Activated T-cell treated with anti-CD3 and anti-CD28 coated beads, Interleukin-2, amount 50 U/mL, for 1 hour (primary cell): ENCODE data around the gene ITIH3.

ENCODE experiments used
- DNase-seq: peaks from one replicate; pipeline ENCODE4 v3.0.0-alpha.2; 2020

Gene ITIH3

DNA sequence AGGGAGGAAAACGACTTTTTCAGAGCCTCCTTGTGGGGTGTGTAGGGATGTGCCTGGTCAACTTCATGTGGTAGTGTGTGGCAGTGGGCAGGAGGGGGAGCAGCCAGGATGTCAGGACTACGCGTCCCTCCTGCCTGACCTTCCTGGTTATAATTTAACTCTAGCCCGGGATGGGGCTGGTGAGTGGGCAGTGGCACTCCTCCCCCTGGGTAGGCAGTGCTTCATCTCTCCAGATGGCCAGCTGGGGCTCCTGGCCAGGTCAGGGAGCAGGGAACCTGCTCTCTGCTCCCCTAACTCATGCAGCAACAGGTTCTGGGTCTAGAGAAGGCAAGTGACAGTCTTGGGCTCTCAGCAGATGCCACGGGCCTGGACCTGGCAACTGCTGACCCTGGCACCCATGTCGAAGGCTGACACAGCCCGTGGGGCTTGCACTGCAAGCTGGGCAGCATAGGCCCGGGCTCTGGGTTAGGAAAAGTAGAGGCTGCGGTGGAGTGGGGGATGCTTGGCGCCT lies 33.3 kb downstream of the ITIH3 start:
- no peak for DNase-seq

DNA sequence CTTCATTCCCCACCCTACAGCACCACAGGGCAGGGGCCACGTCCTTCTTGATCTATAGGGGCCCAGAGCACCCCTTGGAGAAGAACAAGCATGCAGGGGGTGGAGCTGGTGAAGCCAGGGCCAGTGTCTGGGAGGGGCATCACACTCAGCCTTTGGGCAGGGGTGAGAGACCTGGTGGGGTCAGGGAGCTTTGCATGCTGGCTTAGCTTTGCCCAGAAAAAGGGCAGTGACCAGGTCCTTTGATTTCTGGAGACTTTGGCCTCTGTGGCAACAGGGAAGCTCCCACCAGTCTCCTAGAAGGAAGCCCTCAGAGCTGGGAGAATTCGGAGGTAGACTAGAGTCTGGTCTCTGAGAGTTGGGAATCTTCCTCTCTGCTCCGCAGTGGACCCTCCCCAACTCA lies 34.9 kb downstream of the ITIH3 start:
- DNase-seq = no peak

DNA sequence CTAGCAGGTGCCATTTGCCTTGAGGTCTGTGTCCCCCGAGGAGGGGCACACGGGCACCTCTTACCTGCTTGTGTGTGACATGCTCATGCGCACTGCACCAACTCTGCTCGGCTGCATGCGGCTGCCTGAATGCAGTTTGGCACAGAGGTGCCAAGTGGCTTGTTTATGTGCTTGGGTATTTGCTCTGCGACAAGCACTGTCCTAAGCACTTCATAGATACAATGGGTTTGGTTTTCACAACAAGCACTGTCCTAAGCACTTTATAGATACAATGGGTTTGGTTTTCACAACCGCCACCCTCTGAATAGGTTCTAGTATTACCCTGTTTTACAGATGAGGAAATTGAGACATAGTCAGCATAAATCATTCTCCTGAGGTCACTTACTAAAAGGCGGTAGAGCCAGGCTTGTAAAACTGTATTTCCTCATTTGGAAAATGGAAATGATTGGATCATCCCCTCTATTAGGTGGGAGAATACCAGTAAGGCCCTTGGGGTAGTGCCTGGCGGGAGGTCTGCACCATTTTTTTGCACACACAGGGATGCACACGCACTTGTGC lies 35.4 kb downstream of the ITIH3 start:
- no peak for DNase-seq

DNA sequence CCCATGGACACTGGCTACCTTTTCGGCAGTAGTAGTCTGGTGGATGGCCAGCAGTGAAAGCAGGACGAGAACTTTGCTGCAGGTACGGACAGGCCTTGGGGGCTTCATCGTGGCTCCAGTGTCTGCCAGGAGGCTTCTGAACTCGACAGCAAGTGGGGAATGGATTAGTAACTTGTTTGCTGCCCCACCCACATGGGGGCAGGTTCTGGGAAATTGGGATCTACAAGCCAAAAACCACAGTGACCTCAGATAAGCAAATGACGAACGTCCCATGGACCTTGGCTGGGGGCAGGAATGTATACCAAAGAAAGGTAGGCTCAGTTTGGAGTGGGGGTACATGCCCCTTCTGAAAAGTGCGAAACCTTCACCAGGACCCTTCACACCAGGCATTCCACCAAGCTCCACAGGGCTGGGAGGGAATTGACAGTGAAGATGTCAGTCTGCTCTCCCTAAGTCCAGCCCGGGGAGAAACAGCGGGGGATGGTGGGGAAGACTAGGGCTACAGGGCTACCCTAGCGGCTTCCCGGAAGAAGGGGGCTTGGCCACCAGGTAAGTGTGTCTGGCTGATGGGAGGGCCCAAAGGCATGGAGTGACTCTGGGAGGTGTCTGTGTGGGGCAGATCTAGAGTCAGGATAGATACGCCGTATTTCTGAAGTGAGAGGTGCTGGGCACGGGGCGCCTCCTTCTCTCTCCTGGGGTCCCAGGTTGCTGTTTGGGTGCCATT lies 36.1 kb downstream of the ITIH3 start, which contains the start of gene ITIH4:
ITIH4 (minus strand) TSS at position 138 of the 724 bp plus-strand sequence; CDS start at position 108, 30 bp downstream.
- no peak for DNase-seq

DNA sequence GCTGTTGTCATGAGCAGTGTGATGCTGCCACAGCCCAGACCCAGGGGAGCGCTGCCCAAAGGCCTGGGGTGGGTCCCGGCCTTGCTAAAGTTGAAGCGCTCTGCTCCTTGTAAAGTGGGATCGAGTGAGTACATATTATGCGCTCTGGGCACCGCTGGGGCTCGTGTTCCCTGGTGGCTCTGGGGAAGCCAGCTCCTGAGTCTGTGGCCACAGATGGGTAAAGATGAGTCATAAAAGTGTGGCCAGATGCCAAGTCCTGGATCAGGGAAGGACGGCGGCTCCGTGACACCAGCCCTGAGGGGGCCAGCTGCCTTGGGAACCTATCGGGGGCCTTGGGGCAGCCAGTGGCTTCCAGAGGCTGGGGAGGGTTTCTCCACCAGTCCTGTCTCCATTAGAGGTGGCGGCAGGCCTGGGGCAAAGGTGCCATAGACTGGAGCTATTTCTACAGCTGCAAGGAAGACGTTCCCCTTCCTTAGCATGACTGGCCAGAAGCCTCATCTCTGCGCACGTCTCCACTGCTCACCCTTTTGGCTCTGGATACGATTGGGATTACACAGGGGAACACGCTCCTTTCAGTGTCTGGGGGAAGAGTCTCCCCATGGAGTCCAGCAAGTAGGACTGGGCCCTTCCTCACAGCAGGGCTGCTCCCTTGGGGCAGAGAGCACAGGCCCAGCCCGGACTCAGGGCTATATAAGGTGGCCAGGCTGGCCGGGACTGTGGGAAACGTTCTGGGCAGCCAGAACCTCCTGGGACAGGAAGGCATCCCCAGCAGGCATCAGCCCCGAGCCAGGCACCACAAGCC lies 37.1 kb downstream of the ITIH3 start:
- no peak for DNase-seq

DNA sequence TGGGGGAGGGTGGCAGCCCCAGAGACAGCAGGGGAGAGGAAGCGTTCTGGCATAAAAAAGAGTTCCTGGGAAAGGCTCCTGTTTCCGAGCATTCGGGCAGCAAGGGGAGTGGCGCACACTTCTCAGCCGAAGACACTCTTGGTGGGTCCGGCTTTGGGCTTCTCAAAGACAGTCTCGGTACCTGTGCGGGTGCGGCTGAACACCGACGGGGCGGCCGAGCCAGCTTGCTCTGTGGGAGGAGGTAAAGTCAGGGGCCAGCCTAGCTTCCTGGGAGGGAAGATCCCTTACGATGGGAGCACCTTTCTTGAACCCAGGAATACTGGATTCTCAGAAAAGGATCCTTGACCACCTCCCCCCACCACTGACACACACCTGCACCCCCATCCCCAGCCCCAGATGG lies 38.6 kb downstream of the ITIH3 start:
- no peak for DNase-seq

DNA sequence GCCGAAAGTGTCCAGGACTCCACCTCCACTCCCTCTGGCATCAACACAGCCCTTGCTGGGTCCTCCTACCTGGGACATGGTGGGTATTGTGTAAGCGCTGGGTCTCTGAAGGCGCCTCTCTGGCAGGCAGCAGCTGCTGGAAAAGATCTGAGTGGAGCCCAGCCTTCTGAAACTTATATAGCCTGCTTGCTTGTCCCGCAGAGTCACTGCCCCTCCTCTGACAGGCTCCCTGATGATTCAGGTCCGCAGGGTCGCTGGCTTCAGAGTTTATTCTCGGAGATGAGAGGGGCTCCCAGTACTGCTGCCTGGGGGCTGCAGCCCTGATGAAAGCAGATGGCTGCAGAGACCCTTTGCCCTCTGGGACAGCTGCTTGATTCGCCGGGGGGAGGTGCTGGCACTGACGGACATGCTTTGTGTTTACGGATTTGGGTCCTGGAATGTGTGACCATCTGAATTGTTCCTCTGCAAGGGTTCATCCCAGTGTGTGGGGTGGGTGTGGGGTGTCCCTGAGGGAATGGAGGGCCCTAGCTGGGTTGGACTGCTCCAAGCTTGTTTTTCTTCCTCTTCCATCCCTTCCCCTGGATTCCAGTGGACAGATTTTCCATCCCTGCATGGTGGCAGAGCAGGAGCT lies 40.4 kb downstream of the ITIH3 start, which contains the start of gene MUSTN1:
MUSTN1 (minus strand) TSS at position 149 of the 631 bp plus-strand sequence; CDS start at position 78, 71 bp downstream.
- DNase-seq = no peak

DNA sequence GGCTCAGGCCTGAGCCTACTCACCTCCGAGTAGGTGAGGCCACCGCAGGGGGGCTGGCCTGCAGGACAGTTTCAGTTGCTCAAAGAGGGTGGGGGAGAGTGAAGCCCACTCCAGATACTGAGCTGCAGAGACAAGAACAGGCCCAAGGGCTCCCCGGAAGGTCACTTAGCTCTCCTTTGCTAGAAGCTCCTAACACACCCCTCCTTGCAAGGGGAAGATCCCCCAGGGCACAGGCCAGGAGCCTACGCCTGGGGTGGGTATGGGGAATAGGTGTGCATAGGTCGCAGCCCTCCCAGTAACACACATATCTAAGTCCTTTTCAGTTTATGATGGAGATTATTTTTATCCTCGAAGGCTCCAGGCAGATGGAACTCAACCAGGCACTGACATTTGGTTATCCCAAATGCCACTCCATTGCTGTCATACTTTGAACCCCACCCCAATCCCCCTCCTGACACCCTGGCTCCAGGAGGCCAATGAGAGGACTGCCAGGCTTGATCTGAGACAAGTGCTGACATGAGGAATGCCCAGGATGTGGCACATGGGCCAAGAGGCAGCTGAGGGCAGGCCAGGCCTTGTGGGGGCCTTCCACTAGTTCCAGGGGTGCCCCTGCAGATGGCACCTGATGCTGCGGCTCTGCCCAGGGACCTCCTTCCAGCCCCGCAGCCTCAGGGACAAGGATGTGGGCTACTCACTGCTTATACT lies 41.3 kb downstream of the ITIH3 start:
- no peak for DNase-seq

DNA sequence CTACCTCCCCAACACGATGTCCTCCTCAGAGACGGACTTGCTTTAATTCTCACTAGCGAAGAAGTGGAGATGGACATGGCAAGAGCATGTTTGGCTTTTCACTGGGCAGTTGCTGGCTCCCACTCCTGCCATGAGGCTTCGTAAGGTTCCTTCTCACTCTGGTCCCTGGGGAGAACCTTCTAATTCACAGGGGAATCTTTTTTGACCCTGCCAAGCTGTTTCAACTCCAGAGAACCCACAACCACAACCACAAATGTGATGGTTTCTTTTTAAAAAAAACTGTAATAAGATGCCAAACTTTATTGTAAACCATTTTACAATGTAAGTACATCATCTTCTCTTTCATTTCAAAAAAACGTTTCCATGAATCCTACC lies 41.9 kb downstream of the ITIH3 start:
- no peak for DNase-seq

DNA sequence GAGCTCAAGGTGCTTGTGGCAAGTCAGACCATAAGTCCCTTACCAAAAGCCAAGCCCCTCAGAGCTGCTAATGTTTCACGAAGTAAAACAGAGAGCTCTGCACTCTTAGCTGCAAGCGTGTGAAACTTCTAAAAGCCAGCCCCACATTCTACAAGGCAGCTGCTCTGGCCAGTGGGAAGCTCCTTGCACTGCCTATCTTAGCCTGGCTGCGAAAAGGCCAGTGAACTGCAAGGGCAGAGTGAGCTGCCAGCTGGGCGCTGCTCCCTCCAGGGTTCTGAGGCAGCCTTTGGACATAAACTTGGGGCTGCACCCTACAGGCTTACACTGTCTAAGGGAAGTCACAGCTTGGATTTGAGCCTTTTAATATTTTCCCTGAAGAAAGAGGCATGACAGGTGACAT lies 42.4 kb downstream of the ITIH3 start:
- DNase-seq = no peak

DNA sequence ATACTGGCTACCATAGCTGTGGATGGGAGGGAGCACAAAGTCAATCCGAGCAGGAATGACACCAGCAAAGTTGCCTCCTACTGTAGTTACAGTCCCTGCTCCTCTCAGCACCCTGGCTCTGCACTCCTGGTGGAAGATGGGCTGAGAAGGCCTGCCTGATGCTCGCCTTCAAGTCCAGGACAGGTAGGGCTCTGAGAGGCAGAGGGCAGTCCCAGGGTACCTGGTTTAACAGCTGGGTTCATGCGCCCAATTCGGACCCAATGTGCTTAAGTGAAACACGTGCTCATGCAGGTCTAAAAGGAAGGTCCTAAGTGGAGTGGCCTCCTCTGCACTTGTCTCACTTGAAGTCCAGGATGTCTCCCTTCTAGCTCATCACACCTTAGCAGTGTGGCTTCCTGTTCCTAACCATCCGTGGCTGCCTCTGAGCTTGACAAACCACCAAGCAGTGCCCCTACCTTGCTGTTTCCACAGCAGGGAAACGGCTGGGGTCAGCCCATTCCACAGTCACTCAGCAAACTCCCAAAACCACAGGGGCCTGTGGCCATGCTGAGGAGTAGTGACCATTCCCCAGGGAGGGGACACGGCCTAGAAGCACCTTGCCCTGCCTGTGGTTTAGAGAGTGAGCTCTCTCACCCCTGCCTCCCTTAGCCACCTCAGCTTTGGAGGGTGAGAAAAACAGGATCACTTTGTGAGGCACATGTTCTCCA lies 44.1 kb downstream of the ITIH3 start:
- DNase-seq = no peak

DNA sequence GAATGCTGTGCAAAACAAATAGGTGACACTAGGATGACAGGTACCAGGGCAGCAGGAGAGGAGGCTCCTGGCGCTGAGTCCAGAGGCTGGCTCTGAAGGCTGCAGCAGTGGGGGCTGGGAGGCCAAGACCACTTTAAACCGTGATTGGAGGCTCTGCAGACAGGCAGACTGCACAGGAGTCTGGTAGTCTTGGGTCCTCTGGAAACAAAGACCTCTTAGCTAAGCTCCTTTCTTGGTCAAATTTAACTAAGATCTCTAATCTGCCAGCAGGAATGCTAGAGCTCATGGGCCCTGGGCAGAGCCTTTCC lies 44.6 kb downstream of the ITIH3 start:
- DNase-seq = no peak

DNA sequence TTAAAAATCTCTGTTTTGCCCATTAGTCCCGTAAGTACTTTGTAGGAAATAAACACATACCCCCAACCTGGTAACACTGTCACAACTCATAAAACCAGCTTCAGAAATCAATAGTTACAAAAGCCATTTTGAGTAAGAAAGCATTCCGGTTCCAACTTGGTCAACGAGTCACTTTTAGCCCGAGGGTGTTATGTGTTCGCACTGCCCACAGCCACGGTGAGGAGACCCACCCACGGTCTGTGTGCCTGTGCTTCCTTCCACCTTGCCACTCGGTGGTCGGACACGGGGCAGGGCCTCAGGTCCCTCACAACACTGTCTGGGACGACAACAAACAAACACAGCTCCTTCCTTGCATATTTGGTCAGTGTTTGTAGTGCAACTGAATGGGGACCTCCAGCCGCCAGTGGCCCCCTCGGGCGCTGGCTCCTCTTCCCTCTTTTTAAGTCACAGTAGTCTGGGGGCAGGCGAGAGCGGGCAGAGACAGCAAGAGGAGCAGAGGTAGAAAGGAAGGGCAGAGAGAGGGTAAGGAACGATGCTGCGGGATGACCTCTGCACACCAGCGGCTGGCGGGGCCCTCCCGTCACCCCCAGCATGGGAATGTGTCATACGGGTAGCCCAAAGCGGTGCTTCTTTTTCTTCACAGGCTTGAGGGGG lies 45.4 kb downstream of the ITIH3 start:
- DNase-seq = no peak

DNA sequence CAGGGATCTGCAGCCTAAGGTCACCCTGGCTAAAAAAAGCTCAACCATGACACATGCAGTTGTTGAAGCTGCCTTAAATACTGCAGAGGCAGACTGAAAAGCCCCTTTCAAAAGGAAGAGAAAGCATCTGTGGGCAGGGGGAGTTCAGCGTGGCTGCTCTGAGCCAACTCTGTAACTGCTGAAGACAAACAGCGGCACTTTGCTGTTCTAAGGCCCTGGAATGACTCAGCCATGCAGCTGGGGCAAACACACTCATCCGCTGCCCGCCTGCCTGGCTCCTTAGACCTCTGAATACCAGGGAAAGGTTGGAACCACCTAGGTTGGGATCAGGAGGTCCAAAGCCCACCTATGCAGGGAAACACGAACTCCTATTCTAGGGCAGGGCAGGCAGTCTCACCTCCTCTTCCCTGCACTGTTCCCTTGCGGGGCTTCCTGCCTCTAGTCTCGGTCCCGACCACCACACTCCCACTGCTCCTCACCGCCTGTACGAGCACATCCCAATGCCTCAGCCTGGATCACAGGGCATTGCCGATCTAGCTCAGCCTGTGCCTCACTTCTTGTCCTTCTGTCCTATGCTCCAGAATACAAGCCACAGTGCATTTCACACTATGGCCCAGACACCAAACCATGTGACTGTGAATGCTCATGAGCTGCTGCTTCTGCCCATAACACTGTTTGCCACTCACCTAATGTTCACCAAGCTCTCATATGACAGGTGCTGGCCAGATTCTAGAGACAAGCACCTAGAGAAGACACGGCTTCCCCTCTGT lies 46.8 kb downstream of the ITIH3 start:
- DNase-seq = no peak

DNA sequence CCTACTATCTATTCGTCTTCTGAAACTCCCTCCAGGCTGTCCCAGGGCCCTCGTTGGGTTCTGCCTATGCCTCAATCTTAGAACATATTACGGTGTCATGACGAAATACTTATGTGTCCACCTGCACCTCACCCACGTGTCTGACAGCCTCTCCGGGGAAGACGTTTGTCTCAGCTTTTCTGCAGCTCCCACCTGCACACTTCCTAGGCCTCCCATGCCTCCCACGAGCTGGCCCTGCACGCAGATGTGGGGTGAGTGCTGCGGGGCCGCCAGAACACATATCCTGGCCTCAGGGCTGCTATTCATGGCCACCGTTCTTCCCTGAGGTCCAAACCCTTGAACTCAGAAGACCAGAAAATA lies 47.4 kb downstream of the ITIH3 start:
- no peak for DNase-seq

DNA sequence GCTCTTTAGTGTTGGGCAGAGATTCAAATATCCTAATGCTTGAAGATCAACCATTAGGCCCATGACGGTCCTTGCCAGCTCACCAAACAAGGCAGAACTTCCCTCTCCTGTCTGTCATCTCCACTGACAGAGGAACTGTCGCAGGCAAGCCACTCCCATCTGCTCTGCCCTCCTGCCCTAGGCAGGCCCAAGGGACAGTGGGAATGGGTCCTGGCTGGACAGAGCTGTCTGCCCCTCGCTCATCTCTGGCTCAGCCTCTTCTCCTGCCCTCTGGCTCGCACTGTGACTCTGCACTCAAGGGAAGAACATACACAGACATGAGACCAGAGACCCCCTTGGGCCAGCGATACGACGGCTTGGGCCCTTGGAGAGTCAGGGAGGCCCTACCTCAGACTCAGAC lies 47.8 kb downstream of the ITIH3 start:
- DNase-seq = no peak

DNA sequence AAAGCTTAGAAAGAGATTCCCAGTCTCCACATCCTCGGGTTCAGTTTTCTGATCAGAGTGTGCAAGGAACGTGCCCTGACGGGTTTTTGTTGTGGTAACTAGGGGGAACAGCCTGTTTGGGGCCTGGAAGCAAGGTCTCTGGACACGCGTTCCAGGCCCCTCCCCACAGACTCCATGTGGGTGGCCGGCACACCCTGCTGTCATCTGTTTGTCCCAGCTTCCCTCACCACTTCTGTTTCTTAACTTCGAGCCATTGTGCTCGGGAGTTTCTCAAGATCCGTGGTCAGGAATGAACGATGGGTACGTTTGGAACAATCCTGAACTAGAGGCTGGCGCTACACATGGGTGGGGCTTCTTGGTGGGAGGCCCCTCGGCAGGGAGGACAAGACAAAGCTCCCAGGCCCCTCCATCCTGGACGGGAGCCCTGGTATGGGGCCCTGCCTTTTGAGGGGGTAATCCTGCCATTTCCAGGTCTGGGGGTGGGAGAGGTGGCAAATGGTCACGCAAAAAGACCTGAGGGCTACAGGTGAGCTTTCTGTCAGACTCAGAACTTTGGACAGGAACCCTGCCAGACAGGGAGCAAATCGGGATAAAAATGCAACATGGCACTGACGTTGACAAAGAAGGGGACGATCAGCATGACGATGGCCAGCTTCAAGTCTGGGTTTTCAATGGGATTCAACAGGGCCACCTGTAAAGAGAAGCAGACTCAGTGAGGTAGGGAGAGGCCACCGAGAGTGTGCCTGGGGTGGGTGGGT lies 48.7 kb downstream of the ITIH3 start:
- no peak for DNase-seq

DNA sequence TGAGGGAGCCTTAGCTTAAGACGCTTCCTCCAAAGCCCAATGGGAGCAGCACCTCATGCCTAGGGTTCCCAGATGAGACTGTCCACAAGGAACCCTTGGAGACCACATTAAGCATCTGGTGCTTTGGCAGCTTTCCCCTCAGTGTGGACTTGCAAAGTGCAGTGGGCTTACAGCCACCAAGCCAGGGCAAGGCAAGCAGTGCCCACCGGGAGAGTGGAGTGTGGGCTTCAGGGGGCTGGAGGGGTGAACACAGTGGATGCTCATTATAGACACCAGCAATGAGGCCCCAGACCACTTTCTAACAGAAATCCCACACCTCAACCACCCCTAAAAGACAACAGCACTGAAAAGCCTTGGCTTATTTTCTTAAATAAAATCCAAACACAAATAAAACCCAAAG lies 49.3 kb downstream of the ITIH3 start:
- DNase-seq = no peak

DNA sequence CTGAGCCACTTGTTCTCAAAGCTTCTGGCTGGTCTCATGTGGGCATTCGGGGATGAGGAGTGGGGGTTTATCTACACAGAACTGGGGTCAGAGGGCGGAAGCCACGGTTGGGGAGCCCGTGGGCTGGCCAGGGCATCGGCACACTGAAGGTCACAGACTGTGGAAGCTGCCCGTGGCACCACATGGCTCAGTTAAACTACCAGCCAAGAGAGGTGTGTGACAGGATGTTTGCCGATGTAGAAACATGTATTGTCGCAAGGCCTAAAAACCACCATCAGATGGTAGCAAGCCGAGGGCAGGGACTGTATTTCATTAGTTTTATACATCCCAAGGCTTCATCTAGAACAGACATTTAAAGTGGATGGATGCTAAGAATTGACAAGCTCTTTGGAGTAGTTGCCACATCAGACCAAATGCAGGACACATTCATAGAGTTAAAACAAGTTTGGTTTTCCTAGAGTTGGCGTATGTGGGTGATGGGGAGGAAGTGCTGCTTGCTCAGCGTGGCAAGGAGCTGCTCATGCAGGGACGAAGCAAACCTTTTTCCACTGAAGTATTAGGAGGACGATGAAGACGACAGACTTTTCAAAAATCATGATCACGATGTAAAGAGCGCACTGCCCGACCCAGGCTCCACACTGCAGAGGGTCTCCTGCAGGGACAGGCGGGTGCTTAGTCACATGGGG lies 49.8 kb downstream of the ITIH3 start:
- DNase-seq = no peak

DNA sequence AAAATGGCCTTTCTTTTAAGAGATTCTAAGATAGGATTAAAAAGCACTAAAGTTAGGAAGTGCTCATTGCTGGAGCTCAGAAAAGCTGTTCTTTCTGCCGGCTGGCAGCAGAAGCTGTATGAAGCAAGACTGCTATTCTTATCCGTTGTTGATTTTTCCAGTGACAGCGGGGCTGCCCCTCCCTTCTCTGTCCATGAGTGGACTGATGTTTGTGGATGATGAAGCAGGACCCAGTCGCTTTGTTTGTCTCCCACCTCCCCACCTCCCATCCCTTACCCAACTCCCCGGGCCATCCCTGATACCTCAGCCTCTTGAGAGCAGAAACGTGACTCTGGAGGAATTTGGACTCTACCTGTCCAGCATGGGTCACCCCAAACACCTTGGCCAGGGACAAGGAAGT lies 50.6 kb downstream of the ITIH3 start:
- no peak for DNase-seq
